HEK293 (cell line): ENCODE measurements around the gene OR2T5.
"Not testable (repeated sequence)": the region's sequence is repeated elsewhere in the genome, so short reads cannot be mapped to it uniquely, and the experiment has no call there.

Experiments used
- CTCF ChIA-PET: fragments of 350-600 bp; formaldehyde crosslinking; extraction: SDS; loops from one replicate; lab custom pipeline; 2021; ENCODE audit warnings: antibody characterized with exemption; lab: Yijun Ruan, JAX
- POLR2A ChIA-PET: fragments of 300-600 bp; formaldehyde crosslinking; extraction: SDS; loops from one replicate; lab custom pipeline; 2020; ENCODE audit warnings: antibody characterized with exemption, inconsistent platforms; lab: Yijun Ruan, JAX
- H3K27ac ChIP-seq: fragments of 200-500 bp; sonication (Bioruptor generic); 2 replicates; pipeline ENCODE4 v1.5.1; 2014; ENCODE audit warnings: low read depth, low read length, control low read depth, inconsistent platforms; ENCODE audit errors: extremely low read depth
- H3K36me3 ChIP-seq, 2 experiments: fragments of 200-500 bp in 1 of 2; sonication (Bioruptor generic) in 1 of 2; 1 replicate in 1 of 2; 2 replicates in 1 of 2; pipeline ENCODE4 v1.5.1; 2014 to 2017; ENCODE audit warnings: inconsistent platforms in 2 of 2, low read length in 2 of 2; ENCODE audit not compliant: control insufficient read depth in 2 of 2, insufficient read depth in 1 of 2
- H3K4me1 ChIP-seq: fragments of 200-500 bp; sonication (Bioruptor generic); 2 replicates; pipeline ENCODE4 v1.5.1; 2014; ENCODE audit warnings: mild to moderate bottlenecking, low read length, inconsistent platforms; ENCODE audit not compliant: control insufficient read depth, insufficient read depth
- H3K4me3 ChIP-seq: 2 replicates; pipeline ENCODE4 v1.5.1; 2011; ENCODE audit warnings: low read depth, mild to moderate bottlenecking, control low read depth, low read length, moderate library complexity
- H3K9me3 ChIP-seq: fragments of 200-500 bp; sonication (Bioruptor generic); 2 replicates; pipeline ENCODE4 v1.5.1; 2014; ENCODE audit warnings: low read depth, low read length, inconsistent platforms; ENCODE audit not compliant: control insufficient read depth, insufficient read depth
- ZBTB10 ChIP-seq: fragments of 450-650 bp; formaldehyde crosslinking; IDR thresholded peaks from 2 replicates; pipeline ENCODE4 v1.5.1; 2016; ENCODE audit warnings: missing biosample characterization, missing genetic modification characterization
- ZNF24 ChIP-seq: fragments of 450-650 bp; formaldehyde crosslinking; IDR thresholded peaks from 2 replicates; pipeline ENCODE4 v1.5.1; 2016; ENCODE audit warnings: missing biosample characterization, missing genetic modification characterization
- ZNF266 ChIP-seq: fragments of 450-650 bp; formaldehyde crosslinking; IDR thresholded peaks from 2 replicates; pipeline ENCODE4 v1.5.1; 2016; ENCODE audit warnings: missing biosample characterization, missing genetic modification characterization, low read depth
- ZNF362 ChIP-seq: fragments of 450-650 bp; formaldehyde crosslinking; IDR thresholded peaks from 2 replicates; pipeline ENCODE4 v1.5.1; 2016; ENCODE audit warnings: missing biosample characterization, missing genetic modification characterization

OR2T5 gene

GRCh38 chr1:248455045-248455444 lies 33.3 kb upstream of the OR2T5 start:
- H3K4me1 ChIP-seq, CTCF ChIA-PET, H3K4me3 ChIP-seq, H3K27ac ChIP-seq, POLR2A ChIA-PET, H3K36me3 ChIP-seq, H3K9me3 ChIP-seq: not testable (repeated sequence)

- CTCF ChIA-PET, H3K4me3 ChIP-seq, H3K27ac ChIP-seq, H3K4me1 ChIP-seq, H3K9me3 ChIP-seq, POLR2A ChIA-PET, H3K36me3 ChIP-seq: not testable (repeated sequence)
Measured at GRCh38 chr1:248456635-248457034, 31.8 kb upstream of the OR2T5 start.

DNA sequence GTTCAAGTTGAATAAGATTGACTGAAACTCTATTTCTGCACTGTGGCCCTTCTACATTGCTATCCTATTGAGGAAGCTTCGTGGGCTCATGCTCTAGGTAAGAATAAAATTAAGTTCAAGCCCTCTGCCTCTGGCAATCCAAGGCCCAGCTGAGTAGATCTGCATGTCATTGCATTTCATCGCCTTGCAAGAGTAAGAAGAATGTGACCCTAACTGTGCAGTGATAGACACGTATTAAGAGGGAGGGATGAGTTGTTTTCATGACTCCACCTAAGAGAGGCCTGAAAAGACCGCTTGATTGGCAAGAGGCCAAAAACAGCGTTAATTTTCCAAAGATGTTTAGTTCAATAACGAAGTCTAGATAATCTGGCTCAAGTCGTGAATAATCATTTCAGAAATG lies 29.3 kb upstream of the OR2T5 start:
- POLR2A ChIA-PET, H3K9me3 ChIP-seq, H3K27ac ChIP-seq, H3K4me1 ChIP-seq, H3K36me3 ChIP-seq, H3K4me3 ChIP-seq, CTCF ChIA-PET: not testable (repeated sequence)

DNA sequence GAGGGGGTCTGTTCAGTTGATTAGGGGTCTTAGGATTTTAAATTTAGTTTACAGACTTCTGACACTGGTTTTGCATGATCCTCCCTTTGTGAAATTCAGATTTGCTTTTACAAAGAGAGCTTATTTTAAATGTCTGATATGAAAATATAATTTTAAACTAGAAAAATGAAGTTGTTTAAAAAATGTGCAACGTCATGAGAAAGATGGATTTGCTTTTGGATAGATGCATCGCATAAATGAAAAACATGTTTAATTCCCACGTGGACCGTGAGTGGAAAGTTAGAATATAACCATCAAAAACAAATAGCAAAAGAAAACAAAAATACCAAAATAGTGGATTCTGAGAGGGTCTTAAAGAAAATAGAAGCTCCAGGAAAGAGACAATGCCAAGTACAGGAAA lies 17.2 kb upstream of the OR2T5 start:
- ChIA-PET POLR2A (no interaction called here), CTCF (no interaction called here)
- no peak overlapping the region for H3K4me3 ChIP-seq
- no peaks in the 10 kb centered on the region for H3K9me3 ChIP-seq
- TF ChIP-seq ZNF266 (tag by site-specific recombination) (no peak), ZNF24 (tag by site-specific recombination) (no peak), ZBTB10 (tag by site-specific recombination) (no peak), ZNF362 (tag by site-specific recombination) (no peak)
- no peaks in the 10 kb centered on the region for H3K36me3 ChIP-seq
- H3K4me1 ChIP-seq, result no peaks in the 10 kb centered on the region
- no peak overlapping the region for H3K27ac ChIP-seq

- CTCF ChIA-PET, H3K4me1 ChIP-seq, H3K9me3 ChIP-seq, H3K36me3 ChIP-seq, H3K27ac ChIP-seq, H3K4me3 ChIP-seq, POLR2A ChIA-PET: not testable (repeated sequence)
Measured at GRCh38 chr1:248472111-248472510, 16.3 kb upstream of the OR2T5 start.

DNA sequence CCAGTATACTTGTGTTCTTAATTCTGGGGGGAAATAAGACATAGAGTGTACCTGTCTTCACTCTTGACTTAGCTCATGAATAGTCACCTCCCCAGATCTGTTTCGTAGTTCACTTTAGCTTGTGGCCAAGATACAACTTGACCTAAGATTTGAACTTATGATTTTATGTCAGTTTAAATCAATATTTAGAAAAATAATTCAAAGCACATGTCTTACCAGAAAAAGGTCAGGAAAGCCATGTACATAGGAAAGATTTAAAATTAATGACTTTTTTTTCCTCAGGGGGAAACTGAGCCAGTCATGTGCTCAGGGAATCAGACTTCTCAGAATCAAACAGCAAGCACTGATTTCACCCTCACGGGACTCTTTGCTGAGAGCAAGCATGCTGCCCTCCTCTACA lies 15.3 kb upstream of the OR2T5 start, which contains the start of gene OR2T3:
TSS of gene OR2T3 (plus strand) at position 301 of the 400 bp plus-strand sequence. CDS start at position 301, 0 bp downstream.
- H3K27ac ChIP-seq, POLR2A ChIA-PET, H3K9me3 ChIP-seq, H3K4me1 ChIP-seq, H3K36me3 ChIP-seq, H3K4me3 ChIP-seq, CTCF ChIA-PET: not testable (repeated sequence)

DNA sequence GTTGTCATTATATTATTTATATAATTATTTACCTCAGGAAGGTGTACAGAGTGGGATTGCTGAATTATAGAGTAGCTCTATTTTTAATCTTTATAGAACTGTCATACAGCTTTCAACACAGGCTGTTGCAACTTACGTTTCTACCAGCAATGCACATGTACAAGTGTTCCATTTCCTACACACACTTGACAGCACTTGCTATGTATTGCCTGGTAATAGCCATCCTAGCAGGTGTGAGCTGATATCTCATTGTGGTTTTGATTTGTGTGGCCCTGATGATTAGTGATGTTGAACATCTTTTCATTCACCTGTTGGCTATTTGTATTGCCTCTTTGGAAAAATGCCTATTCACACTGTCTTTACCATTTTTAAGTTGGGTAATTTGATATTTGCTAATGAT lies 12.7 kb upstream of the OR2T5 start:
- CTCF ChIA-PET, H3K36me3 ChIP-seq, H3K9me3 ChIP-seq, POLR2A ChIA-PET, H3K4me1 ChIP-seq, H3K4me3 ChIP-seq, H3K27ac ChIP-seq: not testable (repeated sequence)

GRCh38 chr1:248481686-248482579 lies 6.5 kb upstream of the OR2T5 start:
- CTCF ChIA-PET, POLR2A ChIA-PET, H3K27ac ChIP-seq, H3K4me3 ChIP-seq, H3K4me1 ChIP-seq, H3K36me3 ChIP-seq, H3K9me3 ChIP-seq: not testable (repeated sequence)

GRCh38 chr1:248496661-248497060 lies 8.3 kb downstream of the OR2T5 start:
- CTCF ChIA-PET, H3K27ac ChIP-seq, H3K4me3 ChIP-seq, H3K4me1 ChIP-seq, H3K36me3 ChIP-seq, H3K9me3 ChIP-seq, POLR2A ChIA-PET: not testable (repeated sequence)
